Middle frontal gyrus (tissue), 1 donor: ENCODE measurements around the gene RAB13.

ENCODE experiments used
- DNase-seq: peaks from one replicate; pipeline ENCODE4 v3.0.0-alpha.2; 2015; ENCODE audit warnings: low spot score; ENCODE audit errors: extremely low spot score

Gene RAB13

GRCh38 chr1:153957744-153958110, 28.4 kb downstream of the RAB13 start:
- no peak for DNase-seq

GRCh38 chr1:153956997-153957715, 29.0 kb downstream of the RAB13 start:
- DNase-seq = no peak

- DNase-seq = no peak
Observed at GRCh38 chr1:153954826-153955225, 31.3 kb downstream of the RAB13 start.

- DNase-seq = no peak
Observed at GRCh38 chr1:153953859-153954365, 32.2 kb downstream of the RAB13 start.

GRCh38 chr1:153951801-153952200, 34.3 kb downstream of the RAB13 start:
- no peak for DNase-seq

- DNase-seq = no peak
Observed at GRCh38 chr1:153951183-153951582, 35.0 kb downstream of the RAB13 start.

GRCh38 chr1:153946622-153947241, 39.4 kb downstream of the RAB13 start, which contains the start of gene DENND4B:
DENND4B (minus strand) TSS chr1:153946718; CDS start chr1:153944374, 2,344 bp downstream.
- peak; percentile 73 for DNase-seq

- no peak for DNase-seq
Observed at GRCh38 chr1:153945795-153946621, 40.1 kb downstream of the RAB13 start.

GRCh38 chr1:153945131-153945794, 40.9 kb downstream of the RAB13 start:
- DNase-seq = no peak

GRCh38 chr1:153944827-153945117, 41.4 kb downstream of the RAB13 start:
- no peak for DNase-seq

GRCh38 chr1:153944005-153944826, 41.9 kb downstream of the RAB13 start:
- no peak for DNase-seq

GRCh38 chr1:153942766-153943549, 43.2 kb downstream of the RAB13 start:
- no peak for DNase-seq

- DNase-seq = no peak
Observed at GRCh38 chr1:153941826-153942725, 44.1 kb downstream of the RAB13 start.

- no peak for DNase-seq
Observed at GRCh38 chr1:153940756-153941155, 45.4 kb downstream of the RAB13 start.

- DNase-seq = no peak
Observed at GRCh38 chr1:153939476-153939875, 46.7 kb downstream of the RAB13 start.

GRCh38 chr1:153938996-153939395, 47.1 kb downstream of the RAB13 start:
- DNase-seq = no peak

GRCh38 chr1:153937331-153937730, 48.8 kb downstream of the RAB13 start:
- no peak for DNase-seq

- no peak for DNase-seq
Observed at GRCh38 chr1:153936011-153936802, 49.9 kb downstream of the RAB13 start.
